Astrocyte (in vitro differentiated cells and primary cell): ENCODE results near the gene NEUROD6. TPM values are rescaled to one million over a fixed set of nuclear protein-coding genes. Genes with fewer than 3 reads are reported as not detected.

Source experiments
- DNase-seq: peaks from one replicate; pipeline ENCODE4 v3.0.0-alpha.2; 2010; ENCODE audit warnings: low read depth
- FAIRE-seq: peaks from 2 replicates; lab custom pipeline; 2011; peaks lifted over from hg19 to GRCh38; lab: Jason Lieb, UNC
- H2AFZ ChIP-seq: 2 replicates; pipeline ENCODE4 v1.6.0; 2012; ENCODE audit warnings: low read depth, low read length, inconsistent platforms
- H3K27ac ChIP-seq: 2 replicates; pipeline ENCODE4 v1.5.1; 2011; ENCODE audit warnings: low read depth, low read length, inconsistent platforms
- H3K27me3 ChIP-seq: 2 replicates; pipeline ENCODE4 v1.6.0; 2011; ENCODE audit warnings: low read length, inconsistent platforms; ENCODE audit not compliant: insufficient read depth
- H3K36me3 ChIP-seq: 2 replicates; pipeline ENCODE4 v1.5.1; 2011; ENCODE audit warnings: low read length, inconsistent platforms; ENCODE audit not compliant: insufficient read depth
- H3K4me1 ChIP-seq: 2 replicates; pipeline ENCODE4 v1.5.1; 2011; ENCODE audit warnings: low read length, inconsistent platforms; ENCODE audit not compliant: insufficient read depth
- H3K4me2 ChIP-seq: 2 replicates; pipeline ENCODE4 v1.6.0; 2012; ENCODE audit warnings: low read length, inconsistent platforms
- H3K4me3 ChIP-seq: 2 replicates; pipeline ENCODE4 v1.5.1; 2011; ENCODE audit warnings: low read depth, mild to moderate bottlenecking, low read length, inconsistent platforms; ENCODE audit not compliant: insufficient read depth
- H3K79me2 ChIP-seq: 2 replicates; pipeline ENCODE4 v1.6.0; 2012; ENCODE audit warnings: mild to moderate bottlenecking, low read length, inconsistent platforms; ENCODE audit not compliant: insufficient read depth
- H3K9ac ChIP-seq: 2 replicates; pipeline ENCODE4 v1.6.0; 2012; ENCODE audit warnings: mild to moderate bottlenecking, low read length, inconsistent platforms
- H3K9me3 ChIP-seq: 2 replicates; pipeline ENCODE4 v1.5.1; 2012; ENCODE audit warnings: low read depth, mild to moderate bottlenecking, low read length, inconsistent platforms; ENCODE audit not compliant: insufficient read depth
- H4K20me1 ChIP-seq: 2 replicates; pipeline ENCODE4 v1.6.0; 2012; ENCODE audit warnings: low read length, inconsistent platforms; ENCODE audit not compliant: insufficient read depth
- H3K27ac Mint-ChIP-seq: one replicate; pipeline ENCODE4 v1.8.0; 2021; ENCODE audit warnings: mild to moderate bottlenecking, mixed read lengths; ENCODE audit not compliant: unreplicated experiment
- H3K27me3 Mint-ChIP-seq: one replicate; pipeline ENCODE4 v1.8.0; 2021; ENCODE audit warnings: low read depth, mixed read lengths; ENCODE audit not compliant: unreplicated experiment
- H3K36me3 Mint-ChIP-seq: one replicate; pipeline ENCODE4 v1.8.0; 2021; ENCODE audit warnings: low read depth, mixed read lengths; ENCODE audit not compliant: unreplicated experiment
- H3K4me1 Mint-ChIP-seq: one replicate; pipeline ENCODE4 v1.8.0; 2021; ENCODE audit warnings: low read depth, mixed read lengths; ENCODE audit not compliant: unreplicated experiment
- H3K4me3 Mint-ChIP-seq: one replicate; pipeline ENCODE4 v1.8.0; 2021; ENCODE audit warnings: mild to moderate bottlenecking, moderate library complexity, mixed read lengths; ENCODE audit not compliant: unreplicated experiment
- H3K9me3 Mint-ChIP-seq: one replicate; pipeline ENCODE4 v1.8.0; 2021; ENCODE audit warnings: mild to moderate bottlenecking, mixed read lengths; ENCODE audit not compliant: unreplicated experiment
- EZH2 ChIP-seq: IDR thresholded peaks from 2 replicates; pipeline ENCODE4 v1.6.1; 2012; ENCODE audit warnings: mild to moderate bottlenecking, low read length, inconsistent platforms; ENCODE audit not compliant: insufficient read depth
- total RNA-seq: library from RNA; stranded (reverse); gene quantifications from 2 replicates; pipeline ENCODE4 v1.2.1, GENCODE V29; 2021
- TF ChIP-seq, protein P1 (sequence below): IDR thresholded peaks from 2 replicates; pipeline ENCODE4 v1.5.1; 2011; ENCODE audit warnings: low read depth, mild to moderate bottlenecking, inconsistent platforms, low read length, moderate library complexity; ENCODE audit not compliant: insufficient read depth

The NEUROD6 gene
- total RNA-seq, 1 donor from 2014 or later: not detected

DNA sequence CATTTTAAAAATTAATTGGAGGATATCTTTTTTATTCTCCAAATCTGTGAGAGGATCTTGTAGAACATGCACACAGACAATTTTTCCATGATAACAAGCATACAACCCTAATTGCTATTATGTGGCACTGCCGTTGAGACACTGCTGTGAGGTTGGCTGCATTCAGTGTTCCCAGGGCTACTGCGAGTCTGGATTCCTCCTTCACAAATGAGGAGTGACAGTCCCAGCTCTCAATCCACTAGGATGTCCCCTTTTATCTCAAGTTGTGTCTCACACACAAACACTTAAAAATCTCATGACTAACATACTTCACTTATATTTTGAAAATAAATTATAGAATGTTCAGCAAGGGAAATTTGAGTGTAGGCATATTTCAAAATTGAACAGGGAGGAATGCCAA is 14.1 kb downstream of the NEUROD6 start:
- no peak overlapping the region for H3K4me3 ChIP-seq
- H3K9me3 ChIP-seq: peaks cover 3% of the 10 kb centered on the region
- Mint-ChIP-seq H3K4me3 (no peak overlapping the region), H3K4me1 (peaks cover 21% of the 10 kb centered on the region), H3K27me3 (no peaks in the 10 kb centered on the region), H3K9me3 (peaks cover 2% of the 10 kb centered on the region), H3K36me3 (no peaks in the 10 kb centered on the region), H3K27ac (peak overlapping the region; percentile 93)
- no peaks in the 10 kb centered on the region for H3K27me3 ChIP-seq
- H3K27ac ChIP-seq: no peak overlapping the region
- TF ChIP-seq EZH2: no peak
- TF ChIP-seq, protein P1, sequence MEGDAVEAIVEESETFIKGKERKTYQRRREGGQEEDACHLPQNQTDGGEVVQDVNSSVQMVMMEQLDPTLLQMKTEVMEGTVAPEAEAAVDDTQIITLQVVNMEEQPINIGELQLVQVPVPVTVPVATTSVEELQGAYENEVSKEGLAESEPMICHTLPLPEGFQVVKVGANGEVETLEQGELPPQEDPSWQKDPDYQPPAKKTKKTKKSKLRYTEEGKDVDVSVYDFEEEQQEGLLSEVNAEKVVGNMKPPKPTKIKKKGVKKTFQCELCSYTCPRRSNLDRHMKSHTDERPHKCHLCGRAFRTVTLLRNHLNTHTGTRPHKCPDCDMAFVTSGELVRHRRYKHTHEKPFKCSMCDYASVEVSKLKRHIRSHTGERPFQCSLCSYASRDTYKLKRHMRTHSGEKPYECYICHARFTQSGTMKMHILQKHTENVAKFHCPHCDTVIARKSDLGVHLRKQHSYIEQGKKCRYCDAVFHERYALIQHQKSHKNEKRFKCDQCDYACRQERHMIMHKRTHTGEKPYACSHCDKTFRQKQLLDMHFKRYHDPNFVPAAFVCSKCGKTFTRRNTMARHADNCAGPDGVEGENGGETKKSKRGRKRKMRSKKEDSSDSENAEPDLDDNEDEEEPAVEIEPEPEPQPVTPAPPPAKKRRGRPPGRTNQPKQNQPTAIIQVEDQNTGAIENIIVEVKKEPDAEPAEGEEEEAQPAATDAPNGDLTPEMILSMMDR: no peak
- H3K9ac ChIP-seq: no peak overlapping the region
- H3K36me3 ChIP-seq: no peaks in the 10 kb centered on the region
- peaks cover 7% of the 10 kb centered on the region for H3K4me1 ChIP-seq
- H4K20me1 ChIP-seq: no peaks in the 10 kb centered on the region
- no peak for FAIRE-seq
- H3K79me2 ChIP-seq: no peaks in the 10 kb centered on the region
- H2AFZ ChIP-seq: no peak overlapping the region
- no peak for DNase-seq
- H3K4me2 ChIP-seq: peak overlapping the region; percentile 39

DNA sequence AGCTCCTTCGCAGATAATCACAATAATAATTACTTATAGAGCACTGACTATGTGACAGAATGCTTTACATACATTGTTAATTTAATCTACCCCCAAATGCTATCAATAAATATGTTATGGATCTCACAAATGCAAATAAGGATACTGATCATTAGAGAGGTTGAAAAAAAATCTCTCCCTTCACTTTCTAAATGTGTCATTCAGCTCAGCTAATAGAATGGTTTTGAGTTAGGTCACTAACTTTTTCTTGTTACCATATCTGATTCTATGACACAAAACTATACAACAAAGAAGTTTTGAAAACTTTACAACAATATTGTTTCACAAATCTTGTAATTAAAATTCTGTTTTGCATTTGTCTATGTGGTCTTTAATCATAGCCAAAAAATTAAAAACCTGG is 17.4 kb downstream of the NEUROD6 start:
- Histone ChIP-seq H3K27me3 (no peaks in the 10 kb centered on the region), H3K4me2 (no peak overlapping the region), H3K4me3 (no peak overlapping the region), H4K20me1 (no peaks in the 10 kb centered on the region), H3K9ac (no peak overlapping the region), H3K4me1 (peaks cover 7% of the 10 kb centered on the region), H3K36me3 (no peaks in the 10 kb centered on the region), H3K27ac (no peak overlapping the region), H3K79me2 (no peaks in the 10 kb centered on the region), H3K9me3 (no peaks in the 10 kb centered on the region), H2AFZ (no peak overlapping the region)
- H3K4me1 Mint-ChIP-seq: peaks cover 21% of the 10 kb centered on the region
- TF ChIP-seq, protein P1: no peak
- no peak for TF ChIP-seq EZH2
- DNase-seq: no peak
- no peak overlapping the region for H3K4me3 Mint-ChIP-seq
- no peak for FAIRE-seq
- no peaks in the 10 kb centered on the region for H3K9me3 Mint-ChIP-seq
- H3K27me3 Mint-ChIP-seq: no peaks in the 10 kb centered on the region
- H3K27ac Mint-ChIP-seq: no peak overlapping the region
- no peaks in the 10 kb centered on the region for H3K36me3 Mint-ChIP-seq

DNA sequence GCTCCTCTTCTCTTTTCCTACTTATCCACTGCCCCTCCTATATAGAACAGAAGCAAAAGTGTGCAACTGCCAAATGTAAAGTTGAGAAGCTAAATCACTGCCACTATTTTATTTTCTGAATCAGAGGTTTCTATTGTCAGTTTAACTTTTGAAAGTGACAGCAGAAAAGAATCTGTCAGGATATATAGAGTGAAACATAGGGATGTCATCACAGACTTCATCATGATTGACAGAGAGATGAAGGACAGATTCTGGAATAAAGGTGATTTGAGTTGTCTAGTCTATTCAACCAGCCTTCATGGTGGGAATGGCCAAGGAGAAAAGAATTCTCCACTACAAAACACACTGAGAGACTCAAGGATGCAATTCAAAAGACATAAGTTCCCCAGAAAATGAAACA is 19.9 kb downstream of the NEUROD6 start:
- H3K4me2 ChIP-seq: no peak overlapping the region
- Mint-ChIP-seq H3K27me3 (no peaks in the 10 kb centered on the region), H3K9me3 (no peaks in the 10 kb centered on the region), H3K4me3 (no peak overlapping the region), H3K27ac (no peak overlapping the region), H3K36me3 (no peaks in the 10 kb centered on the region), H3K4me1 (peaks cover 4% of the 10 kb centered on the region)
- no peaks in the 10 kb centered on the region for H3K36me3 ChIP-seq
- H3K27ac ChIP-seq: no peak overlapping the region
- TF ChIP-seq EZH2: no peak
- TF ChIP-seq, protein P1: no peak
- H4K20me1 ChIP-seq: no peaks in the 10 kb centered on the region
- H3K27me3 ChIP-seq: no peaks in the 10 kb centered on the region
- no peak for DNase-seq
- no peaks in the 10 kb centered on the region for H3K79me2 ChIP-seq
- no peaks in the 10 kb centered on the region for H3K4me1 ChIP-seq
- no peak overlapping the region for H2AFZ ChIP-seq
- no peak for FAIRE-seq
- H3K9ac ChIP-seq: no peak overlapping the region
- no peak overlapping the region for H3K4me3 ChIP-seq
- no peaks in the 10 kb centered on the region for H3K9me3 ChIP-seq
